Adrenal gland (tissue), 12 donors: ENCODE measurements around the gene HMGB4. TPM values are rescaled to one million over a fixed set of nuclear protein-coding genes. Genes with fewer than 3 reads are reported as not detected.

Experiments used
- DNase-seq, 7 donors: peaks; one replicate each; pipeline ENCODE4 v3.0.0-alpha.2; 2019 to 2020
- H3K27ac ChIP-seq, 5 donors: fragments of 200-600 bp; sonication (generic) in 4 of 5; 1 replicate in 3 of 5; 2 replicates in 2 of 5; pipeline versions ENCODE4 v1.5.1 to v1.8.0; 2016 to 2020; ENCODE audit warnings: mild to moderate bottlenecking in 1 of 5
- H3K27me3 ChIP-seq: fragments of 200-600 bp; 2 replicates; pipeline ENCODE4 v1.8.0; 2021
- H3K36me3 ChIP-seq, 2 donors: fragments of 200-600 bp; replicated peaks in 1 of 2; 1 replicate in 1 of 2; 2 replicates in 1 of 2; pipeline versions ENCODE4 v1.5.1 to v1.8.0; 2018 to 2022
- H3K4me1 ChIP-seq, 2 donors: fragments of 200-600 bp; replicated peaks in 1 of 2; 1 replicate in 1 of 2; 2 replicates in 1 of 2; pipeline versions ENCODE4 v1.5.1 to v1.8.0; 2018 to 2021
- H3K4me3 ChIP-seq, 4 donors: fragments of 200-600 bp; sonication (generic) in 3 of 4; one replicate each; pipeline ENCODE4 v1.5.1; 2016 to 2018
- H3K9me3 ChIP-seq, 3 donors: fragments of 200-600 bp; sonication (generic) in 1 of 3; replicated peaks in 1 of 3; 1 replicate in 2 of 3; 2 replicates in 1 of 3; pipeline versions ENCODE4 v1.5.1 to v1.8.0; 2016 to 2021
- POLR2A ChIP-seq, 2 donors: fragments of 450-650 bp; IDR thresholded peaks; one replicate each; pipeline ENCODE4 v1.6.1; 2017; ENCODE audit warnings: antibody characterized with exemption in 2 of 2, mild to moderate bottlenecking in 2 of 2, moderate library complexity in 1 of 2
- WGBS, 4 donors: extraction: QIAGEN DNeasy Blood & Tissue Kit in 2 of 4; methylation state at CpG; one replicate each; pipeline versions ENCODE4 v1.1.5 to v1.1.7; 2013 to 2017; 5-methylcytosine and 5-hydroxymethylcytosine counted together
- intact Hi-C, 2 donors: fragments of 100-400 bp; cut with DNase I; formaldehyde crosslinking; loops; one replicate each; pipeline versions ENCODE4 v1.14.1 to v1.15.0; 2022 to 2023
- polyA plus RNA-seq, 3 donors: library from polyadenylated mRNA; stranded (reverse); fragments of 200-250 nt in 2 of 3; fragments of 350-450 nt in 1 of 3; fragmentation: Illumina TruSeq in 1 of 3; extraction: RNeasy Lipid Tissue Mini Kit (QIAGEN cat#74804) in 1 of 3; gene quantifications; one replicate each; pipeline ENCODE4 v1.2.3, GENCODE V29; 2013 to 2014
- total RNA-seq, 9 donors: library from RNA; depleted of rRNA in 4 of 9; stranded (reverse); fragments of >200 nt in 4 of 9; fragments of 120-200 nt in 1 of 9; fragmentation: NEBNext Ultra II Directional in 1 of 9; extraction: Animal tissue kit (Norgen Biotek cat#: 25700) in 1 of 9; gene quantifications; one replicate each; pipeline versions ENCODE4 v1.1.0 to v1.2.4, GENCODE V29; 2013 to 2023
- TF ChIP-seq, protein P1 (sequence below), 6 experiments: fragments of 450-650 bp in 4 of 6; fragments of 200-600 bp in 2 of 6; sonication (generic) in 1 of 6; IDR thresholded peaks; 1 replicate in 5 of 6; 2 replicates in 1 of 6; pipeline versions ENCODE4 v1.5.1 to v1.8.0; 2016 to 2021; ENCODE audit warnings: antibody characterized with exemption in 6 of 6, mild to moderate bottlenecking in 2 of 6, moderate library complexity in 1 of 6
- donor health status: healthy with polysubstance abuse.
- donor health status: Bipolar disorder and iron deficiency.
- donor health status: DM: yes; HTN: yes; CAD: no.
- donor health status: DM: no; HTN: no; CAD: no.
- donor health status: DM: no; HTN: no; CAD: no.
- donor health status: DM: yes; HTN: yes; CAD: no.

HMGB4 gene
- total and polyA plus RNA-seq, 12 donors, result not detected

DNA sequence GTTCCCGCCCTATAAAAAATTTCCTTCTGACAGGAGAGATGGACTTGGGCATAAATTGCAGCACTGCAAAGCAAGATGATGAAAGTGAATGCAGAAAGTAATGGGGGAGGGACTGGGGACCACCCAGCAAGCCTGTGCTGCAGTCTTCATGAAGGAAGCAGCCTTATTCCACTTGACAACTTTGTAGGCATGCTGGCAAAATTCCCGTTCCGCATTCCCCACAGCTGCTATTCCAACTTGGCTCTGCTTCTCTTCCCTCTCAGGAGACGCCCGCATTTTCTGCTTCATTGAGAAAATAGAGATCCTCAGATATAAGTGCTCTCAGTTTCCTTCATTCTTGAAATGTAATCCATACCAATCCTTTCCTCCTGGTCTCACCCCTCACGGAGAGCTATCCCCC is 2.4 kb downstream of the HMGB4 start:
- WGBS, 4 donors, result 69 to 80% (median 74%) methylated on average over 6 of the region's 6 CpGs
- Histone ChIP-seq H3K27me3 (no peaks in the 10 kb centered on the region), H3K4me3 (no peak overlapping the region), H3K27ac (no peak overlapping the region), H3K36me3 (no peaks in the 10 kb centered on the region), H3K4me1 (no peaks in the 10 kb centered on the region), H3K9me3 (no peaks in the 10 kb centered on the region)
- no peak for DNase-seq
- intact Hi-C loops, result no loop called here
- TF ChIP-seq, protein P1, sequence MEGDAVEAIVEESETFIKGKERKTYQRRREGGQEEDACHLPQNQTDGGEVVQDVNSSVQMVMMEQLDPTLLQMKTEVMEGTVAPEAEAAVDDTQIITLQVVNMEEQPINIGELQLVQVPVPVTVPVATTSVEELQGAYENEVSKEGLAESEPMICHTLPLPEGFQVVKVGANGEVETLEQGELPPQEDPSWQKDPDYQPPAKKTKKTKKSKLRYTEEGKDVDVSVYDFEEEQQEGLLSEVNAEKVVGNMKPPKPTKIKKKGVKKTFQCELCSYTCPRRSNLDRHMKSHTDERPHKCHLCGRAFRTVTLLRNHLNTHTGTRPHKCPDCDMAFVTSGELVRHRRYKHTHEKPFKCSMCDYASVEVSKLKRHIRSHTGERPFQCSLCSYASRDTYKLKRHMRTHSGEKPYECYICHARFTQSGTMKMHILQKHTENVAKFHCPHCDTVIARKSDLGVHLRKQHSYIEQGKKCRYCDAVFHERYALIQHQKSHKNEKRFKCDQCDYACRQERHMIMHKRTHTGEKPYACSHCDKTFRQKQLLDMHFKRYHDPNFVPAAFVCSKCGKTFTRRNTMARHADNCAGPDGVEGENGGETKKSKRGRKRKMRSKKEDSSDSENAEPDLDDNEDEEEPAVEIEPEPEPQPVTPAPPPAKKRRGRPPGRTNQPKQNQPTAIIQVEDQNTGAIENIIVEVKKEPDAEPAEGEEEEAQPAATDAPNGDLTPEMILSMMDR (IDR thresholded peaks at IDR 0.05), result no peak
- TF ChIP-seq POLR2A (IDR thresholded peaks at IDR 0.05), result no peak

DNA sequence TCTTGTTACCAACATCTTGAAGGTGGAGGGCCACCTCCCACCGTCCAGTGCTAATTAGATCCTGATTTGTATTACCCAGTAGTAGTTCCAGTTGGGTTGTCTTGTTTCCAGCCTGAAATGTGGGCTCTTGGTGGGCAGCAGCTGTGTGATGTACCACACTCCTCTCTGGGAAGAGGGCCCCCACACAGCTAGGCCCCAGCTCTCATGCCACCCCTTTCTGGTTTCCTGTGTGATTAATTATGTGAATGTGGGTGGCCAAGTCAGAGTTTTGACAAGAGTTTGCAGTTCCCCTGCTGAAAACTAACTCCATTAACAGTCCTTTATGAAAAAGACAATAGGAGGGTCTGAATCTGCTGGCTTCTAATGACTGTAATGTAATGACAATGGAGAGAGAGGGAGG is 3.8 kb downstream of the HMGB4 start:
- H3K4me1 ChIP-seq, result no peaks in the 10 kb centered on the region
- intact Hi-C loops, result no loop called here
- DNase-seq, result no peak
- no peaks in the 10 kb centered on the region for H3K9me3 ChIP-seq
- TF ChIP-seq, protein P1 (IDR thresholded peaks at IDR 0.05), result no peak
- no peak for TF ChIP-seq POLR2A (IDR thresholded peaks at IDR 0.05)
- WGBS, 4 donors, result 83 to 96% (median 93%) methylated on average over 1 of the region's 1 CpG
- no peak overlapping the region for H3K4me3 ChIP-seq
- H3K27me3 ChIP-seq, result no peaks in the 10 kb centered on the region
- no peaks in the 10 kb centered on the region for H3K36me3 ChIP-seq
- no peak overlapping the region for H3K27ac ChIP-seq

DNA sequence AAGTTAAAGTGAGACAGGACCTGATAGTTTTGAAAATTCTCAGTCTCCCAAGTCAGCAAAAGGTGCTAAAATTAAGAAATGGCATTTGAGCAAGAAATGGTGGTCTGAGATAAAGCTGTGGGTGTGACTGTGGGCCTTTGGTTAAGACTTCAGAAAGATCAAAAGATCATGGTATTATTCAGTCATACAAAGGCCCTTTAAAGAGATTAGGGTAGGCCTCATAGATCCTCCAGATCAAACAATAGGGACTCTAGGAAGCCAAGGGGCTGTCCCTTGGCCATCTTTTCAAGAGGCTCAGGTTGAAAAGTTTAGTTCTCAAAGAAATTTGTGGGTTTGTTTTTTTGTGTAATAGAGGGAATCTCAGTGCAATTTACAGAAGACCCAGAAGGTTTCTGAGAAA is 8.4 kb downstream of the HMGB4 start:
- Histone ChIP-seq H3K4me1 (no peaks in the 10 kb centered on the region), H3K27me3 (no peaks in the 10 kb centered on the region), H3K4me3 (no peak overlapping the region), H3K9me3 (no peaks in the 10 kb centered on the region), H3K36me3 (no peaks in the 10 kb centered on the region), H3K27ac (no peak overlapping the region)
- DNase-seq, result no peak
- intact Hi-C loops, result no loop called here
- no peak for TF ChIP-seq POLR2A (IDR thresholded peaks at IDR 0.05)
- TF ChIP-seq, protein P1 (IDR thresholded peaks at IDR 0.05), result no peak

DNA sequence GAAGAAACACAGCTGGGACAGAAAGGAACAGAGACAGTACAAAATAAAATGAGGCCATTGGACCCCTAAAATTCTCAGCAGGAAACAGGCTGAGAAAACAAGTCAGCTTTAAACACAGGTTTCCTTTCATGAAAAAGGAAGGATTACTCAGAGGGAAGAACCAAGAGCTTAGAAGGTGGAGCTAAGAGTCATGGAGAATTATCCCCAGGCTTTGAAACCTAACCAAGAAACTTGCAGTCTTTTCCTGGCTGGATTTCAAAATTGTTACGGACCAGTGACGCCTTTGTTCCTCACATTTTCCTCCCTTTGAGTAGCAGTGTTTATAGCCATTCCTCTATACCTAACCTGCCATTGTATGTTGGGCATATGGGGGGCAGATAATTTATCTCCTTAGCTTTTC is 8.8 kb downstream of the HMGB4 start:
- Histone ChIP-seq H3K27ac (no peak overlapping the region), H3K4me1 (no peaks in the 10 kb centered on the region), H3K36me3 (no peaks in the 10 kb centered on the region), H3K9me3 (no peaks in the 10 kb centered on the region), H3K27me3 (no peaks in the 10 kb centered on the region), H3K4me3 (no peak overlapping the region)
- no peak for DNase-seq
- intact Hi-C loops, result no loop called here
- TF ChIP-seq, protein P1 (IDR thresholded peaks at IDR 0.05), result no peak
- no peak for TF ChIP-seq POLR2A (IDR thresholded peaks at IDR 0.05)
- whole genome bisulfite sequencing, 4 donors, result 81 to 86% (median 84%) methylated on average over 2 of the region's 2 CpGs
